ENCODE results near the gene PRSS3. TPM values are rescaled to one million over a fixed set of nuclear protein-coding genes. Genes with fewer than 3 reads are reported as not detected.

Gene PRSS3
- polyA plus RNA-seq, 1 donor (not counting 4 experiments of a cell fraction or from before 2014, with no cell fraction given), result 9.1 TPM

- dilution Hi-C loops (cut with MboI; ENCODE audit: extremely low pct_ligation_motif_present, low sequenced_read_pairs), result no loop called here
- FAIRE-seq, result no peak
- peaks cover 19% of the 10 kb centered on the region for H4K20me1 ChIP-seq (ENCODE audit: control insufficient read depth, extremely low read depth, insufficient read depth, low read length)
These were observed 45.0 kb downstream of the PRSS3 start for GRCh38 chr9:33840381-33840780.

GRCh38 chr9:33843312-33843961 is 48.1 kb downstream of the PRSS3 start:
- no peaks in the 10 kb centered on the region for H3K36me3 ChIP-seq (ENCODE audit: control insufficient read depth in 2 of 2, extremely low read depth in 1 of 2, insufficient read depth in 2 of 2, low read length in 2 of 2)
- no peaks in the 10 kb centered on the region for H3K27me3 ChIP-seq (ENCODE audit: control insufficient read depth, extremely low read depth, insufficient read depth, low read length)
- H3K27ac ChIP-seq (ENCODE audit: control insufficient read depth, insufficient read depth, low read length), result no peak overlapping the region
- H3K9me3 ChIP-seq (ENCODE audit: control insufficient read depth, low read depth, low read length), result no peaks in the 10 kb centered on the region
- peaks cover 98% of the 10 kb centered on the region for H3K79me2 ChIP-seq (ENCODE audit: control insufficient read depth, insufficient read depth, low read length)
- no peak overlapping the region for H2AFZ ChIP-seq (ENCODE audit: control insufficient read depth, low read length)
- TF ChIP-seq EZH2 (IDR thresholded peaks at IDR 0.05; ENCODE audit: low read length), result no peak
- no peak for TF ChIP-seq CTCF (optimal IDR thresholded peaks at IDR 0.05 in 1 of 3, IDR thresholded peaks at IDR 0.05 in 1 of 3, conservative IDR thresholded peaks at IDR 0.05 in 1 of 3; ENCODE audit: extremely low read depth in 1 of 3, insufficient read depth in 2 of 3, low read length in 3 of 3)
- DNase-seq (ENCODE audit: low read depth, low spot score), result no peak
- no peak for FAIRE-seq
- peaks cover 4% of the 10 kb centered on the region for H4K20me1 ChIP-seq (ENCODE audit: control insufficient read depth, extremely low read depth, insufficient read depth, low read length)
- no peak overlapping the region for H3K4me2 ChIP-seq (ENCODE audit: control insufficient read depth, extremely low read depth, insufficient read depth, low read depth, low read length)
- no peak overlapping the region for H3K4me3 ChIP-seq (ENCODE audit: control insufficient read depth in 2 of 3, extremely low read depth in 1 of 3, insufficient read depth in 2 of 3, low read depth in 1 of 3, low read length in 3 of 3)
- H3K9ac ChIP-seq (ENCODE audit: control insufficient read depth, extremely low read depth, insufficient read depth, low read length), result no peak overlapping the region
- H3K9me1 ChIP-seq (ENCODE audit: control insufficient read depth, extremely low read depth, insufficient read depth, low read length), result no peaks in the 10 kb centered on the region
- peaks cover 13% of the 10 kb centered on the region for H3K4me1 ChIP-seq (ENCODE audit: control insufficient read depth, extremely low read depth, insufficient read depth, low read length)
- dilution Hi-C loops (cut with MboI; ENCODE audit: extremely low pct_ligation_motif_present, low sequenced_read_pairs), result no loop called here

More at GRCh38 chr9:33840381-33840780, 45.0 kb downstream of the PRSS3 start:
- Histone ChIP-seq H3K9me1 (ENCODE audit: control insufficient read depth, extremely low read depth, insufficient read depth, low read length) (no peaks in the 10 kb centered on the region), H3K4me3 (ENCODE audit: control insufficient read depth in 2 of 3, extremely low read depth in 1 of 3, insufficient read depth in 2 of 3, low read depth in 1 of 3, low read length in 3 of 3) (no peak overlapping the region), H3K36me3 (ENCODE audit: control insufficient read depth in 2 of 2, extremely low read depth in 1 of 2, insufficient read depth in 2 of 2, low read length in 2 of 2) (peaks cover 0 to 2% of the 10 kb centered on the region in 2 experiments), H3K27me3 (ENCODE audit: control insufficient read depth, extremely low read depth, insufficient read depth, low read length) (no peaks in the 10 kb centered on the region), H3K4me2 (ENCODE audit: control insufficient read depth, extremely low read depth, insufficient read depth, low read depth, low read length) (no peak overlapping the region), H3K27ac (ENCODE audit: control insufficient read depth, insufficient read depth, low read length) (no peak overlapping the region), H3K4me1 (ENCODE audit: control insufficient read depth, extremely low read depth, insufficient read depth, low read length) (peaks cover 24% of the 10 kb centered on the region), H3K9me3 (ENCODE audit: control insufficient read depth, low read depth, low read length) (no peaks in the 10 kb centered on the region), H3K79me2 (ENCODE audit: control insufficient read depth, insufficient read depth, low read length) (peaks cover 97% of the 10 kb centered on the region), H3K9ac (ENCODE audit: control insufficient read depth, extremely low read depth, insufficient read depth, low read length) (no peak overlapping the region), H2AFZ (ENCODE audit: control insufficient read depth, low read length) (no peak overlapping the region)
- DNase-seq (ENCODE audit: low read depth, low spot score), result no peak
- TF ChIP-seq CTCF (optimal IDR thresholded peaks at IDR 0.05 in 1 of 3, IDR thresholded peaks at IDR 0.05 in 1 of 3, conservative IDR thresholded peaks at IDR 0.05 in 1 of 3; ENCODE audit: extremely low read depth in 1 of 3, insufficient read depth in 2 of 3, low read length in 3 of 3) (no peak), EZH2 (IDR thresholded peaks at IDR 0.05; ENCODE audit: low read length) (no peak)
